IMR-90 (cell line): ENCODE results near the gene IQSEC1.

ENCODE experiments used
- FOS ChIP-seq: fragments of 150-350 bp; IDR thresholded peaks from 2 replicates; pipeline ENCODE4 v1.6.1; 2016; ENCODE audit warnings: low read depth, low read length
- POLR2A ChIP-seq: IDR thresholded peaks from 2 replicates; pipeline ENCODE4 v1.6.1; 2012; ENCODE audit warnings: mild to moderate bottlenecking, low read depth, low read length
- TF ChIP-seq, protein P1 (sequence below): conservative IDR thresholded peaks from 2 replicates; pipeline ENCODE4 v1.5.1; 2012; ENCODE audit warnings: mild to moderate bottlenecking, low read depth, low read length, improper control_type of control experiment

DNA sequence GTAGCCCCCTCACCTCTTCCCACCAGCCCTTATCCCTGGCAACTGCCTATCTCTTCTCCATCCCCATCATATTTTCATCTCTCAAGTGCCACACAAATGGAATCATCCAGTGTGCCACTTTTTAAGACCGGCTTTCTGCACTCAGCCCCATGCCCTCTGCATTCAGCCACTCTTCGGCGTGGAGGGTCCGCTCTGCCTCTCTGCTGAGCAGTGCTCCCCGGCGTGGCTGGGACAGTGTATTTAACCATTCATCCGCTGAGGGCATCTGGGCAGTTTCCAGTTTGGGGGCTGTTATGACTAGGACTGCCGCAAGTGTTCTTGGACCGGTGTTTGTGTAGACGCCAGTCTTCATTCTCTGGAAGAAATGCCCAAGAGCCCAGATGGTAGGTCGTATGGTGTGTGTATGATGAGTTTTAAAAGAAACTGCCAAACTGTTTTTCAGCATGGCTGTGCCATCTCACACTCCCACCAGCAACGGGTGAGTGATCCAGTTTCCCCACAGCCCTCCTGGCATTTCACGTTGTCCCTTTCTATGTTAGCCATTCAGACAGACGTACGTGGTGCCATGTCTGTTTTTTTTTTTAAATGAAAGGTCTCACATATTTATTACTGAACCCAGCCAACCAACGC, 20.9 kb downstream of the IQSEC1 start:
- TF ChIP-seq, protein P1, sequence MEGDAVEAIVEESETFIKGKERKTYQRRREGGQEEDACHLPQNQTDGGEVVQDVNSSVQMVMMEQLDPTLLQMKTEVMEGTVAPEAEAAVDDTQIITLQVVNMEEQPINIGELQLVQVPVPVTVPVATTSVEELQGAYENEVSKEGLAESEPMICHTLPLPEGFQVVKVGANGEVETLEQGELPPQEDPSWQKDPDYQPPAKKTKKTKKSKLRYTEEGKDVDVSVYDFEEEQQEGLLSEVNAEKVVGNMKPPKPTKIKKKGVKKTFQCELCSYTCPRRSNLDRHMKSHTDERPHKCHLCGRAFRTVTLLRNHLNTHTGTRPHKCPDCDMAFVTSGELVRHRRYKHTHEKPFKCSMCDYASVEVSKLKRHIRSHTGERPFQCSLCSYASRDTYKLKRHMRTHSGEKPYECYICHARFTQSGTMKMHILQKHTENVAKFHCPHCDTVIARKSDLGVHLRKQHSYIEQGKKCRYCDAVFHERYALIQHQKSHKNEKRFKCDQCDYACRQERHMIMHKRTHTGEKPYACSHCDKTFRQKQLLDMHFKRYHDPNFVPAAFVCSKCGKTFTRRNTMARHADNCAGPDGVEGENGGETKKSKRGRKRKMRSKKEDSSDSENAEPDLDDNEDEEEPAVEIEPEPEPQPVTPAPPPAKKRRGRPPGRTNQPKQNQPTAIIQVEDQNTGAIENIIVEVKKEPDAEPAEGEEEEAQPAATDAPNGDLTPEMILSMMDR = no peak
- no peak for TF ChIP-seq FOS
- TF ChIP-seq POLR2A = no peak
